ENCODE results near the gene SAP30. TPM values are rescaled to one million over a fixed set of nuclear protein-coding genes. Genes with fewer than 3 reads are reported as not detected.
A peak's percentile ranks its signal among the peaks of the same experiment; 100 is the strongest.

The SAP30 gene
- total RNA-seq, 1 donor: 25.3 TPM

GRCh38 chr4:173411106-173411693 is 40.4 kb downstream of the SAP30 start:
- Histone ChIP-seq H3K27me3 (ENCODE audit: insufficient read depth, low read length) (no peaks in the 10 kb centered on the region), H2AFZ (ENCODE audit: low read length) (no peak overlapping the region), H4K20me1 (ENCODE audit: insufficient read depth, low read length) (no peaks in the 10 kb centered on the region), H3K4me3 (ENCODE audit: insufficient read depth, low read length) (no peak overlapping the region), H3K36me3 (ENCODE audit: insufficient read depth, low read length) (peaks cover 4% of the 10 kb centered on the region), H3K4me2 (ENCODE audit: insufficient read depth, low read length) (no peak overlapping the region), H3K9me3 (ENCODE audit: low read depth, low read length) (no peaks in the 10 kb centered on the region), H3K4me1 (ENCODE audit: insufficient read depth, low read length) (peaks cover 9% of the 10 kb centered on the region), H3K79me2 (ENCODE audit: insufficient read depth, low read length) (no peaks in the 10 kb centered on the region), H3K27ac (ENCODE audit: low read depth, low read length) (no peak overlapping the region)
- no peak for DNase-seq (ENCODE audit: insufficient read length, low spot score, missing footprints)
- TF ChIP-seq, protein P1, sequence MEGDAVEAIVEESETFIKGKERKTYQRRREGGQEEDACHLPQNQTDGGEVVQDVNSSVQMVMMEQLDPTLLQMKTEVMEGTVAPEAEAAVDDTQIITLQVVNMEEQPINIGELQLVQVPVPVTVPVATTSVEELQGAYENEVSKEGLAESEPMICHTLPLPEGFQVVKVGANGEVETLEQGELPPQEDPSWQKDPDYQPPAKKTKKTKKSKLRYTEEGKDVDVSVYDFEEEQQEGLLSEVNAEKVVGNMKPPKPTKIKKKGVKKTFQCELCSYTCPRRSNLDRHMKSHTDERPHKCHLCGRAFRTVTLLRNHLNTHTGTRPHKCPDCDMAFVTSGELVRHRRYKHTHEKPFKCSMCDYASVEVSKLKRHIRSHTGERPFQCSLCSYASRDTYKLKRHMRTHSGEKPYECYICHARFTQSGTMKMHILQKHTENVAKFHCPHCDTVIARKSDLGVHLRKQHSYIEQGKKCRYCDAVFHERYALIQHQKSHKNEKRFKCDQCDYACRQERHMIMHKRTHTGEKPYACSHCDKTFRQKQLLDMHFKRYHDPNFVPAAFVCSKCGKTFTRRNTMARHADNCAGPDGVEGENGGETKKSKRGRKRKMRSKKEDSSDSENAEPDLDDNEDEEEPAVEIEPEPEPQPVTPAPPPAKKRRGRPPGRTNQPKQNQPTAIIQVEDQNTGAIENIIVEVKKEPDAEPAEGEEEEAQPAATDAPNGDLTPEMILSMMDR (IDR thresholded peaks at IDR 0.05; ENCODE audit: extremely low read depth, low read depth, low read length): no peak

GRCh38 chr4:173413036-173413435 is 42.3 kb downstream of the SAP30 start:
- H3K4me1 ChIP-seq (ENCODE audit: insufficient read depth, low read length): peaks cover 14% of the 10 kb centered on the region
- DNase-seq (ENCODE audit: insufficient read length, low spot score, missing footprints): no peak

GRCh38 chr4:173414456-173414855 is 43.7 kb downstream of the SAP30 start:
- no peaks in the 10 kb centered on the region for H3K9me3 ChIP-seq (ENCODE audit: low read depth, low read length)
- no peaks in the 10 kb centered on the region for H4K20me1 ChIP-seq (ENCODE audit: insufficient read depth, low read length)
- H3K27ac ChIP-seq (ENCODE audit: low read depth, low read length): no peak overlapping the region
- H3K4me3 ChIP-seq (ENCODE audit: insufficient read depth, low read length): no peak overlapping the region
- no peak overlapping the region for H3K4me2 ChIP-seq (ENCODE audit: insufficient read depth, low read length)
- TF ChIP-seq, protein P1 (IDR thresholded peaks at IDR 0.05; ENCODE audit: extremely low read depth, low read depth, low read length): no peak
- no peak overlapping the region for H2AFZ ChIP-seq (ENCODE audit: low read length)
- no peaks in the 10 kb centered on the region for H3K27me3 ChIP-seq (ENCODE audit: insufficient read depth, low read length)
- DNase-seq (ENCODE audit: insufficient read length, low spot score, missing footprints): no peak
- no peaks in the 10 kb centered on the region for H3K79me2 ChIP-seq (ENCODE audit: insufficient read depth, low read length)
- peaks cover 10% of the 10 kb centered on the region for H3K4me1 ChIP-seq (ENCODE audit: insufficient read depth, low read length)
- H3K36me3 ChIP-seq (ENCODE audit: insufficient read depth, low read length): peaks cover 4% of the 10 kb centered on the region

More at GRCh38 chr4:173413036-173413435, 42.3 kb downstream of the SAP30 start:
- Histone ChIP-seq H3K4me2 (ENCODE audit: insufficient read depth, low read length) (no peak overlapping the region), H3K4me3 (ENCODE audit: insufficient read depth, low read length) (no peak overlapping the region), H4K20me1 (ENCODE audit: insufficient read depth, low read length) (no peaks in the 10 kb centered on the region), H3K36me3 (ENCODE audit: insufficient read depth, low read length) (peaks cover 4% of the 10 kb centered on the region), H3K27me3 (ENCODE audit: insufficient read depth, low read length) (no peaks in the 10 kb centered on the region), H2AFZ (ENCODE audit: low read length) (no peak overlapping the region), H3K79me2 (ENCODE audit: insufficient read depth, low read length) (no peaks in the 10 kb centered on the region), H3K9me3 (ENCODE audit: low read depth, low read length) (no peaks in the 10 kb centered on the region), H3K27ac (ENCODE audit: low read depth, low read length) (no peak overlapping the region)
- TF ChIP-seq, protein P1 (IDR thresholded peaks at IDR 0.05; ENCODE audit: extremely low read depth, low read depth, low read length): no peak

DNA sequence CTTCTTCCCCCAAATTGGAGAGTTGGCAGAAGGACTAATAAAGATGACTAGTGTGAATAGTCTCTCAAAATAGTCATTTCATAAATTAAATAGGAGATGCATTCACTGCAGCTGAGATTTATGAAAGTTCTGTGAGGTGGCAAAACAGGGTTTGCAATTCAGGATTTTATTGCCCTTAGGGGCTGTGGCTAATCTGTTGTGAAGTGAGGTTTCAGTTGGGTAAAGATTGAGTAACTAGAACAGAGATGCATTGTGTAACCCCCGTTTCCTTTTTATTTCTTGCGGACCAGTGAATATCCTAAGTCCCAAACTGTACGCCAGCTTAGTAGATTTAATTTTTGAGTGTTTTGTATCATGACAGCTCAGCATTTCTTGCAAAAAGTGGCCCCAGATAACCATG is 44.3 kb downstream of the SAP30 start:
- H2AFZ ChIP-seq (ENCODE audit: low read length): no peak overlapping the region
- H4K20me1 ChIP-seq (ENCODE audit: insufficient read depth, low read length): no peaks in the 10 kb centered on the region
- H3K9me3 ChIP-seq (ENCODE audit: low read depth, low read length): no peaks in the 10 kb centered on the region
- TF ChIP-seq, protein P1 (IDR thresholded peaks at IDR 0.05; ENCODE audit: extremely low read depth, low read depth, low read length): no peak
- no peak for DNase-seq (ENCODE audit: insufficient read length, low spot score, missing footprints)
- H3K36me3 ChIP-seq (ENCODE audit: insufficient read depth, low read length): peaks cover 2% of the 10 kb centered on the region
- H3K79me2 ChIP-seq (ENCODE audit: insufficient read depth, low read length): no peaks in the 10 kb centered on the region
- H3K4me1 ChIP-seq (ENCODE audit: insufficient read depth, low read length): peaks cover 10% of the 10 kb centered on the region
- peak overlapping the region; percentile 54 for H3K4me2 ChIP-seq (ENCODE audit: insufficient read depth, low read length)
- no peaks in the 10 kb centered on the region for H3K27me3 ChIP-seq (ENCODE audit: insufficient read depth, low read length)
- H3K27ac ChIP-seq (ENCODE audit: low read depth, low read length): peak overlapping the region; percentile 21
- no peak overlapping the region for H3K4me3 ChIP-seq (ENCODE audit: insufficient read depth, low read length)
